22Rv1 (cell line): Measurements from ENCODE around the gene ICA1.

Source experiments
- H3K27ac ChIP-seq: fragments of 450-650 bp; 2 replicates; pipeline ENCODE4 v1.5.1; 2017
- CTCF ChIP-seq: fragments of 450-650 bp; IDR thresholded peaks from 2 replicates; pipeline ENCODE4 v1.5.1; 2017; ENCODE audit warnings: mild to moderate bottlenecking
- ZFX ChIP-seq: fragments of 450-650 bp; IDR thresholded peaks from 2 replicates; pipeline ENCODE4 v1.6.1; 2017; ENCODE audit warnings: antibody characterized with exemption, borderline replicate concordance

The ICA1 gene

DNA sequence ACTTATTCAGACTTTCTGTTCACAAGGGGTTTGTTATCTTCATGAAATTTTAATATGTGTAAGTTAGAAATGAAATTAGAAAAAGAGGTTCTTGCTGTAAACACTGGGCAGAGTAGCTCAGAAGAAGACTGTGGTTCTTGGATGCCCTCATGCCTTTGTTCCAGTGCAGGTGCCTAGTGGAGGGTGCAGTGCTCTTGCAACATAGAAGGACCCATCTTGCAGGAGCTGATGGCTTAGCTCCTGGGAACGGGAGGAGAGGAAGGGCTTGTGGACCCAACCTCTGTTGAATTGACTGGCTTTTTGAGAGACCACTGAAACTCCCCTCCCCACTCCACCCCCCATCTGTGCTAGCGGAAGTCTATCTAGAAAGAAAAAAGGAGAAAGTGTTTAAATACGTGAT, 176.5 kb downstream of the ICA1 start:
- no peak for TF ChIP-seq ZFX
- no peak for TF ChIP-seq CTCF

GRCh38 chr7:8084836-8085235, 177.1 kb downstream of the ICA1 start:
- TF ChIP-seq CTCF (no peak), ZFX (no peak)

More for the DNA sequence above, 176.5 kb downstream of the ICA1 start:
- no peak overlapping the region for H3K27ac ChIP-seq

GRCh38 chr7:8082762-8083161, 179.2 kb downstream of the ICA1 start:
- TF ChIP-seq ZFX (no peak), CTCF (no peak)
- no peak overlapping the region for H3K27ac ChIP-seq

More at GRCh38 chr7:8084836-8085235, 177.1 kb downstream of the ICA1 start:
- no peak overlapping the region for H3K27ac ChIP-seq

GRCh38 chr7:8078418-8078817, 183.5 kb downstream of the ICA1 start:
- TF ChIP-seq ZFX (no peak), CTCF (no peak)
- no peak overlapping the region for H3K27ac ChIP-seq

GRCh38 chr7:8070451-8071180, 191.4 kb downstream of the ICA1 start:
- no peak for TF ChIP-seq CTCF
- TF ChIP-seq ZFX, result no peak
- no peak overlapping the region for H3K27ac ChIP-seq

GRCh38 chr7:8068892-8069686, 192.9 kb downstream of the ICA1 start:
- no peak overlapping the region for H3K27ac ChIP-seq
- TF ChIP-seq CTCF, result no peak
- TF ChIP-seq ZFX, result no peak

GRCh38 chr7:8065356-8065813, 196.6 kb downstream of the ICA1 start:
- H3K27ac ChIP-seq, result no peak overlapping the region
- TF ChIP-seq CTCF, result no peak
- TF ChIP-seq ZFX, result no peak
